CD1c-positive myeloid dendritic cell (primary cell): Measurements from ENCODE around the gene C1orf21.

Experiments used
- DNase-seq: peaks from one replicate; pipeline ENCODE4 v3.0.0-alpha.2; 2016; ENCODE audit errors: extremely low spot score

The C1orf21 gene

DNA sequence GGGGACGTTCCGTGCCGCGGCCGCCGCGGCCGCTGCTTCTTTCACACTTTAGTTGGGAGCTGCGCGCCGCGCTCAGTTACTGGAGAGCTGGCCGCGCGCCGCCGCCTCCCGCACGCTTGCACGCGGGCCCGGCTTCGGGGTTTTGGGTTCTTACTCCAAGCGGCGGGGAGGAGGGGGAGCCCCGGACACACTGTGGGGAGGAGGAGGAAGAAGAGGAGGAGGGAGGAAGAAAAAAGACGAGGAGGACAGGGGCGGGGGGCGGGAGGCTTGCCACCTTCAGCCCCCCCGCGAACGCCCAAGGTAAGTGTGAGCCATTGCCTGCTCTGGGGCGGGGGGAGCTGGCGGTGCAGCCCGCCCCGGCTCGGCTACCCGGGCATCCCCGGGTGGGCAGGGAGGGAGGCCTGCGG lies 243 bp downstream of the C1orf21 start:
- DNase-seq: no peak

GRCh38 chr1:184387476-184388318 lies 868 bp downstream of the C1orf21 start:
- peak; percentile 23 for DNase-seq

DNA sequence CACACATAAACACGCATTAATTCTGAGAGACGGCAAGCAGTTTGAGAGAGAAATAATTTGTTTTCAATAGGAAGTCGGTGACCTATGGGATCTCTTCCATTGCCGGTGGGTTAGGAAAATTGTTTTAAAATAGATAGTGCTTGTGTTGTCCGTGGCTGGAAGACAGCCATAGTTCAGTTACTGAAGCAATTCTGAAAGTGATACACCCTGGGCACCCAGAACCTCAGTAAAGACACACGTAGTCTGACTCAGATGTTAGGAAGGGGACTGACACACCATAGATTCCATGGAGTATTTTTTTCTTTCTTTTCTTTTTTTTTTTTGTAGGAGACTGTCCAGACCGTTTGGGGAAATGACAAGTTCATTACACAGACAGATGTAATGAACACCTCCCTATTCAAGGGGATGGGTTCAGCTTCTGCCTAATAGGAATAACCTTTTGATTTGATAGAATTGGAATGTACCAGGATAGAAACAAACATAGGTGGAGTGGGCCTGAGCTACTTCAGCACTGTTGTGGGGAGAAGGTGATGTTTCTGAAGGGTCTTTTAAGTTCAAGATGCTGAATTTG lies 1.6 kb downstream of the C1orf21 start:
- DNase-seq: peak; percentile 25

DNA sequence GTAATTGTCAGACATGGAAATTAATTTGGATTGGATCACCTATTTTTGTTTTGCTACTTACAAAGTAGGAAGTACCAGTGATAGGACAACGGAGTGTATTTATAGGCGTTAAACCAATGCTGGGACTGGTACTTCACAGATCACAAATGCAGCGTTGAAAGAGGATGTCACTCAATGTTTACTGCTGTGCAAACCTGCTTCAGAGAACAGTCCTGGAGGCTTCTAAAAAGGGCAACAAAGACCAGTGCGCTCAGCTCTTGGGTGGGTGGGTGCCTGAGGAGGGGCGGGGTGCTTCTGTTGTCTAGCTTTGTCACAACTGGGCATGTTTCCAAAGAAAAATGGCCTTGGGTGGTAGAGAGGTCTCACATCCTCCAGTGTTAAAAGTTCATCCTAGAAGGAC lies 2.1 kb downstream of the C1orf21 start:
- peak; percentile 30 for DNase-seq

GRCh38 chr1:184389446-184389845 lies 2.6 kb downstream of the C1orf21 start:
- no peak for DNase-seq

GRCh38 chr1:184390889-184391288 lies 4.1 kb downstream of the C1orf21 start:
- DNase-seq: no peak

- DNase-seq: no peak
Observed at GRCh38 chr1:184392067-184392466, 5.2 kb downstream of the C1orf21 start.

DNA sequence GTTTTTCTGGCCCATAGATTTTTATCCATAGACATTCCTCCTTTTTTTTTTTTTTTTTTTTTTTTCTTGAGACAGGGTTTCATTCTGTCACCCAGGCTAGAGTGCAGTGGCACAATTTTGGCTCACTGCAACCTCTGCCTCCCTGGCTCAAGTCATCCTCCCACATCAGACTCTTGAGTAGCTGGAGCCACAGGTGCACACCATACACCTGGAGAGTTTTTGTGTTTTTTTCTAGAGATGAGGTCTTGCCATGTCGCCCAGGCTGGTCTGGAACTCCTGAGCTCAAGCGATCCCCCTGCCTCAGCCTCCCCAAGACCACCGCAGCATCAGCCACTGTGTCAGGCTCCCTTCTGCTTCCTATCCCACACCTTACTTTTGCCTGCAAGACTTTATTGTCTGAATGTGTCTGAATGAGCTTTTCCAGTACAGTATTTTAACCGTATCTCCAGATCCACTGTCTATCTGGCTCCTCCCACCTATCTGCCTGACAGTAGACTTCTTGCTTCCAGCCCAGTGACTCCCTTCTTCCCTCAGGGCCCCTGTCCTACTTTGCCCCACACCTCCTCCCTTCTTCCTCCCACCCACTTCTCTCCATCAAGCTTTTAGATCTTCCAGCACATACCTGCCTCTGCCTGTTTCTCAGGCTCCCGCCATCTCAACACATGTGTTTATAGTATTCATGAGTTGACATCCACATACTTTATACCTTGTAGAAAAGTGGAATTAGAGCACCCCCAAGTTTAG lies 6.1 kb downstream of the C1orf21 start:
- no peak for DNase-seq

DNA sequence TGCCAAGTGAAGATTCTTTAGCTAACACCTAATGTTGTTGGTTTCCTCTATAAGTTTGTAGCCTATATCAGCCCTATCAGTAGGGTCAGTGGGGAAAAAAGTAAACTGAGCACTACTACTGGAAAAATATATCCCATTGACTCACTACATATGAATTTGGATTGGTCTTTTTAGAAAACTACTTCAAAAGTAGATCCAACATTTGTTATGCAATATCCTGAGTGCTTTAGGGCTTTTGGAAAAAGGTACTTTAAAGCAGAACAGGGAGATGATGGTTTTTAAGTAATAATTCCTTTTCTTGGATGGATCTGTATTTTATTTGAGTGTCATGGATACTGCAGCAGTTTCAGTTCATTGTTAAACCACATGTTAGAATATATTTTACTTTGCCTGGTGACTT lies 7.1 kb downstream of the C1orf21 start:
- no peak for DNase-seq

GRCh38 chr1:184395370-184395769 lies 8.5 kb downstream of the C1orf21 start:
- DNase-seq: no peak

DNA sequence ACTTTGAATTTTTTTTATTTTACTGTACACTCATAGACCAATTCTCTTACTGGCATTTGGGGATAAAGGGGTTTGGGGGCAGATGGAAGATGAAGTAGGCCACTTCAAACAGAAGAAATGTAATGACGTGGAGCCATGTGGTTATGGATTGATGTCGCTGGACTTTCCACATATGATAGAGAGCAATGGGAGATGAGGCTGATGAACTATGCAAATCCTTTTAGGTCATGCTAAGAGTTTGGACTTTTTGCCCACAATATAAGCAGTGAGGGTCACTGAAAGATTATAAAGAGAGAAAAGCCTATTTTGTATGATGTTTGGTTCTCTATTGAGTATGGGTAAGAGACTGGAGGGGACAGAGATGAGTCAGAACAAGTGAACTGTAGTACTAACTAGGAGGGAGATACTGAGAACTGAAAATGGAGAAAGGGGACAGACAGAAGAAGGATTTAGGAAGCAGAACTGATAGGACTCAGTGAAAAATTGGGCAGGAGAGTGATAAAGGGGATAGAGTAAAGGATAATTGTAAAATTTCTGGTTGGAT lies 9.2 kb downstream of the C1orf21 start:
- no peak for DNase-seq

DNA sequence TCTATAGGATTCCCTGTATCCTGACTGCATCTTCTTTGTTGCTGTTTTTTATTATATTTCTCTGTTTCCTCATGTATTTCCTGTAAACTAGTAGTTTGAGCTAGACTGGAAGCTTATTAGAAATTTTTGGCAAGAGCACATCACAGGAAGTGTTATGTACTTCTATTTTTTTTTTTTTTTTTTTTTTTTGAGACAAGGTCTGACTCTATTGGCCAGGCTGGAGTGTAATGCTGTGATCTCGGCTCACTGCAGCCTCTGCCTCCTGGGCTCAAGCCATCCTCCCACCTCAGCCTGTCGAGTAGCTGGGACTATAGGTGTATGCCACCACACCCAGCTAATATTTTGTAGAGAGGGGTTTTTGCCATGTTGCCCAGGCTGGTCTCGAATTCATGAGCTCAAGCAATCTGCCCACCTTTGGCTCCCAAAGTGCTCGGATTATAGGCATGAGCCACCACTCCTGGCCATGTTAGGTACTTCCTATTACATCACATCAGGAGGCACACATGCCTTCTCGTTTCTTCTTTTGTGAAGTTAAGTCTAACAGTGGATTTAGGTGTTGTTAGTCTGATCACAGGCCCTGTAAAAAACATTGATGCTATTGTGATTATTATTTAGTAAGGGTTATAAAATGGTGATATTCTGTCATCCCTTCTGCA lies 12.5 kb downstream of the C1orf21 start:
- DNase-seq: no peak

DNA sequence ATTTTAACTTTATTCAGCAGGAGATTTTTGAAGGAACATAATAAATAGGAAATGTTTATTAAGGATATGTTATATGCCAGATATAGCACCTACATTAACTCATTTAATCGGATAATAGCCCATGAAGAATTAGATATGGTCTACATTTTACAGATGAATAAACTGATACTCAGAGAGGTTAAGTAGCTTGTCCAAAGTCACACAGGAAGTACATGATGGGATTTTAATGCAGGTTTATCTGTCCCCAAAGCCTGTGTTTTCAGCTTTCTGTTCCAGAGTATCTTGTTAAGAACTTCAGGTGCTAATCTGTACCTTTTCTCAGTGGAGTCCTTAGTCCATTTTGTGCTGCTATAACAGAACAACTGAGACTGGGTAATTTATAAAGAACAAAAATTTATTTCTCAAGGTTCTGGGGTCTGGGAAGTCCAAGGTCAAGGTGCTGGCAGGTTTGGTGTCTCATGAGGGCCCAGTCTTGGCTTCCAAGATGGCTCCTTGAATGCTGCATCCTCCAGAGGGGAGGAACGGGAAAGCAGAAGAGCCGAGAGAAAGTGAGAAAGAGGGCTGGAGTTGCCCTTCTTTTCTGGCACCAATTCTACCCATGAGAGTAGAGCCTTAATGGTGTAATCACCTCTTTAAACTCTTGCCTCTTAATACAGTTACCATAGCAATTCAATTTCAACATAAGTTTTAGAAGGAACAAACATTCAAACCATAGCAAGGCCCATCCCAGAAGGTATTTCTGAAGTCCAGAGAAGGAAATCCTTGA lies 17.3 kb downstream of the C1orf21 start:
- DNase-seq: no peak

GRCh38 chr1:184404727-184405027 lies 17.8 kb downstream of the C1orf21 start:
- no peak for DNase-seq

GRCh38 chr1:184405094-184405800 lies 18.4 kb downstream of the C1orf21 start:
- DNase-seq: no peak

GRCh38 chr1:184405801-184406142 lies 18.9 kb downstream of the C1orf21 start:
- no peak for DNase-seq

DNA sequence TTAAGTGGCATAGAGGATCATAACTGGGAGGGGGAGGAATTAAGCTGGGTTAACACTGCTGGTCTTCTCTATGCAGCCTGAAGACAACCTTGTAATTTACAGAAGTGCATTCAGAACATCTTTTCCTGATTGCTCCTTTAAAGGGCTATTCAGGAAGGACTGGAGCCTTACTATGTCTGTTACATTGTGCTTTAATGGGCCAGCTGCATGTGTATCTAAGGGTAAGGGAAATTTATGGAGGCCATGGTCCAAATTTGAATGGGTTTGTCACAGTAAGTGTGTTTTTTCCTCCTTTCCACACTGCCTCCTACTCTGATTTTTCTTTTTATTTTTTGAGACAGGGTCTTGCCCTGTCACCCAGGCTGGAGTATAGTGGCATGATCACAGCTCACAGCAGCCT lies 19.6 kb downstream of the C1orf21 start:
- DNase-seq: no peak

- DNase-seq: no peak
Observed at GRCh38 chr1:184407816-184408510, 21.1 kb downstream of the C1orf21 start.

- DNase-seq: no peak
Observed at GRCh38 chr1:184408580-184408979, 21.8 kb downstream of the C1orf21 start.

GRCh38 chr1:184409011-184409410 lies 22.2 kb downstream of the C1orf21 start:
- DNase-seq: no peak
